A549 (cell line): ENCODE results near the gene ZFYVE28.

Experiments
- CBX8 ChIP-seq: fragments of 200-600 bp; sonication (generic); IDR thresholded peaks from 2 replicates; pipeline ENCODE4 v1.6.1; 2016
- CTCF ChIP-seq: fragments of >200 bp; sonication (Bioruptor Twin); formaldehyde crosslinking; IDR thresholded peaks from 3 replicates; pipeline ENCODE4 v1.5.1; 2016
- EHMT2 ChIP-seq: fragments of 200-600 bp; sonication (generic); IDR thresholded peaks from 2 replicates; pipeline ENCODE4 v1.6.1; 2016; ENCODE audit warnings: antibody characterized with exemption, low read depth, mild to moderate bottlenecking, moderate library complexity
- RAD21 ChIP-seq, 2 experiments: fragments of >200 bp in 1 of 2; sonication (Bioruptor Twin) in 1 of 2; formaldehyde crosslinking in 1 of 2; IDR thresholded peaks in 1 of 2; conservative IDR thresholded peaks in 1 of 2; 2 replicates in 1 of 2; 3 replicates in 1 of 2; pipeline ENCODE4 v1.6.1; 2012 to 2018; ENCODE audit warnings: inconsistent platforms in 1 of 2
- REST ChIP-seq: fragments of 200-600 bp; sonication (generic); IDR thresholded peaks from 2 replicates; pipeline ENCODE4 v1.6.1; 2016; ENCODE audit warnings: antibody characterized with exemption, mild to moderate bottlenecking, moderate library complexity
- USF2 ChIP-seq: fragments of 450-650 bp; IDR thresholded peaks from 2 replicates; pipeline ENCODE4 v1.6.1; 2014; ENCODE audit warnings: antibody characterized with exemption

DNA sequence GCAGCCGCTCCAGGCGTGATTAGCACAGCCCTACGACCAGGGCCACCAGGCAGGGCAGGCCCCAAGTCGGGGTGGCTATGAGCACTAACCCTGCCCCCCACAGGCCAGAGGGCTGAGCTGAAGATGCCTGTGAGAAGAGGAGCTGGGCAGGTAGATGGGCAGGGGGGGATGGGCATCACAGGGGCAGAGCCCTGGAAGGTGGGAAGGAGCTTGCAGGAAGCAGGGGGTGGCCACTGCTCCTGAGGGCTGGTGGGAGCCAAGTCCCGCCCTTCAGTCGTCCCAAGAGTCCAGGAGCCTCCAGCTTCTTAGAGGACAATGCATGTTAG is 149.3 kb downstream of the ZFYVE28 start:
- no peak for TF ChIP-seq CTCF
- TF ChIP-seq EHMT2 = no peak
- no peak for TF ChIP-seq REST
- no peak for TF ChIP-seq USF2
- no peak for TF ChIP-seq RAD21 (conservative IDR thresholded peaks at IDR 0.05 in 1 of 2, IDR thresholded peaks at IDR 0.05 in 1 of 2)
- no peak for TF ChIP-seq CBX8
